ENCODE data around the gene SLC17A3.

The SLC17A3 gene

GRCh38 chr6:25892877-25893276 lies 18.8 kb upstream of the SLC17A3 start:
- no peak for DNase-seq (ENCODE audit: low read depth in 2 of 2, low spot score in 1 of 2)

GRCh38 chr6:25889877-25890853 lies 16.1 kb upstream of the SLC17A3 start:
- no peak for DNase-seq (ENCODE audit: low read depth in 2 of 2, low spot score in 1 of 2)

- DNase-seq (ENCODE audit: low read depth in 2 of 2, low spot score in 1 of 2) = no peak
These were observed 14.6 kb upstream of the SLC17A3 start for GRCh38 chr6:25888626-25889025.

GRCh38 chr6:25886066-25886465 lies 12.0 kb upstream of the SLC17A3 start:
- DNase-seq (ENCODE audit: low read depth in 2 of 2, low spot score in 1 of 2) = no peak

- no peak for DNase-seq (ENCODE audit: low read depth in 2 of 2, low spot score in 1 of 2)
These were observed 9.9 kb upstream of the SLC17A3 start for GRCh38 chr6:25883991-25884390.

- DNase-seq (ENCODE audit: low read depth in 2 of 2, low spot score in 1 of 2) = no peak
These were observed 9.5 kb upstream of the SLC17A3 start for GRCh38 chr6:25883536-25883935.

- DNase-seq (ENCODE audit: low read depth in 2 of 2, low spot score in 1 of 2) = peak in 1 of 2 donors; percentile 1
These were observed 8.0 kb upstream of the SLC17A3 start for GRCh38 chr6:25882051-25882496.

GRCh38 chr6:25880601-25881000 lies 6.6 kb upstream of the SLC17A3 start:
- no peak for DNase-seq (ENCODE audit: low read depth in 2 of 2, low spot score in 1 of 2)

GRCh38 chr6:25878721-25879322 lies 4.8 kb upstream of the SLC17A3 start:
- DNase-seq (ENCODE audit: low read depth in 2 of 2, low spot score in 1 of 2) = no peak

- no peak for DNase-seq (ENCODE audit: low read depth in 2 of 2, low spot score in 1 of 2)
These were observed 2.0 kb upstream of the SLC17A3 start for GRCh38 chr6:25875926-25876602.

GRCh38 chr6:25875563-25875905 lies 1.5 kb upstream of the SLC17A3 start:
- no peak for DNase-seq (ENCODE audit: low read depth in 2 of 2, low spot score in 1 of 2)

- no peak for DNase-seq (ENCODE audit: low read depth in 2 of 2, low spot score in 1 of 2)
These were observed 949 bp upstream of the SLC17A3 start for GRCh38 chr6:25874822-25875562.

- DNase-seq (ENCODE audit: low read depth in 2 of 2, low spot score in 1 of 2) = no peak
These were observed 1.2 kb downstream of the SLC17A3 start for GRCh38 chr6:25872814-25873213.

- no peak for DNase-seq (ENCODE audit: low read depth in 2 of 2, low spot score in 1 of 2)
These were observed 4.2 kb downstream of the SLC17A3 start for GRCh38 chr6:25869840-25870239.

GRCh38 chr6:25868436-25869183 lies 5.4 kb downstream of the SLC17A3 start:
- DNase-seq (ENCODE audit: low read depth in 2 of 2, low spot score in 1 of 2) = no peak

- no peak for DNase-seq (ENCODE audit: low read depth in 2 of 2, low spot score in 1 of 2)
These were observed 8.0 kb downstream of the SLC17A3 start for GRCh38 chr6:25866011-25866410.

- DNase-seq (ENCODE audit: low read depth in 2 of 2, low spot score in 1 of 2) = no peak
These were observed 10.7 kb downstream of the SLC17A3 start for GRCh38 chr6:25863360-25863759.

- DNase-seq (ENCODE audit: low read depth in 2 of 2, low spot score in 1 of 2) = no peak
These were observed 11.8 kb downstream of the SLC17A3 start for GRCh38 chr6:25862199-25862598.

GRCh38 chr6:25852756-25853155 lies 21.3 kb downstream of the SLC17A3 start:
- DNase-seq (ENCODE audit: low read depth in 2 of 2, low spot score in 1 of 2) = no peak

- no peak for DNase-seq (ENCODE audit: low read depth in 2 of 2, low spot score in 1 of 2)
These were observed 22.1 kb downstream of the SLC17A3 start for GRCh38 chr6:25851961-25852360.

All from stimulated activated CD8-positive, alpha-beta memory T cell treated with anti-CD3 and anti-CD28 coated beads, Interleukin-4, amount 100 ng/mL, for 1 hour (primary cell).